ENCODE results near the gene GIMAP4. TPM values are rescaled to one million over a fixed set of nuclear protein-coding genes. Genes with fewer than 3 reads are reported as not detected.

Gene GIMAP4
- total RNA-seq, 1 donor from 2014 or later = 97.6 TPM

Other genes with a start within 250 kb of the GIMAP4 start
- gene LRRC61, start 244.0 kb upstream of the GIMAP4 start, total RNA-seq = 1.7 and 2.4 TPM in 2 replicates
- 0.53 and 2.1 TPM in 2 replicates for gene ACTR3C, start 243.8 kb upstream of the GIMAP4 start, total RNA-seq
- gene RARRES2, start 225.8 kb upstream of the GIMAP4 start, total RNA-seq = not detected in 2 replicates
- 96.1 and 182 TPM in 2 replicates for gene REPIN1, start 198.6 kb upstream of the GIMAP4 start, total RNA-seq
- 9.4 and 16.6 TPM in 2 replicates for gene ZNF775, start 188.1 kb upstream of the GIMAP4 start, total RNA-seq
- 16.7 and 26.0 TPM in 2 replicates for gene GIMAP8, start 116.8 kb upstream of the GIMAP4 start, total RNA-seq
- gene GIMAP7, start 52.5 kb upstream of the GIMAP4 start, total RNA-seq = 13.5 and 34.5 TPM in 2 replicates
- gene GIMAP6, start 65.0 kb downstream of the GIMAP4 start, total RNA-seq = 75.3 and 82.2 TPM in 2 replicates
- gene GIMAP2, start 118.3 kb downstream of the GIMAP4 start, total RNA-seq = 31.6 and 33.6 TPM in 2 replicates
- gene GIMAP1, start 149.2 kb downstream of the GIMAP4 start, total RNA-seq = 6.5 and 12.1 TPM in 2 replicates
- 27.1 and 28.6 TPM in 2 replicates for gene GIMAP5, start 170.0 kb downstream of the GIMAP4 start, total RNA-seq
- gene TMEM176B, start 233.0 kb downstream of the GIMAP4 start, total RNA-seq = not detected in 2 replicates
- not detected in 2 replicates for gene TMEM176A, start 233.4 kb downstream of the GIMAP4 start, total RNA-seq

Data from glomerular endothelial cell (primary cell).